ENCODE data around the gene ODF4.

DNA sequence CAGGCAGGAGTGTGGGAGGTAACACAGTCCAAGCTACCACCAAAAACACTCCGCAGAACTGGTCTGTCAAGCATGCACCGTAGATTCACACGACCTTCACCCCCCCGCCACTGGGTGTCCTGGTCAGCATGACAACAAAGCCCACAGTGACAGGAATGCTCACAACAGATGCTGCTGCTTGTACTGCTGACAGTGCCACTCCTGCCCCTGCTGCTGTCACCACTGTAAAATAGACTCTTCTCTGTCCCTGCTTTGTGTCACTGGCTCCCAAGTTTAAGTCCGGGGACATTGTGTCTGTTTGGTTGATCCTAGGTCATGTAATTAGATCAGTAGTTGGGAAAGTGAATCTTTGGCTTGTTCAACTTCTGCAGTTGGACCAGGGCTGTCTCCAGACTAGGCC is 7.0 kb upstream of the ODF4 start:
- TF ChIP-seq YY1 (IDR thresholded peaks at IDR 0.05; ENCODE audit: insufficient read depth, insufficient read length): no peak
- TF ChIP-seq SUZ12 (IDR thresholded peaks at IDR 0.05; ENCODE audit: extremely low read depth, insufficient read depth, insufficient read length): no peak
- no peak for TF ChIP-seq ZNF274 (IDR thresholded peaks at IDR 0.05; ENCODE audit: low read depth, low read length)

Measured in NT2/D1 (cell line).